ENCODE measurements around the gene ORM1.

DNA sequence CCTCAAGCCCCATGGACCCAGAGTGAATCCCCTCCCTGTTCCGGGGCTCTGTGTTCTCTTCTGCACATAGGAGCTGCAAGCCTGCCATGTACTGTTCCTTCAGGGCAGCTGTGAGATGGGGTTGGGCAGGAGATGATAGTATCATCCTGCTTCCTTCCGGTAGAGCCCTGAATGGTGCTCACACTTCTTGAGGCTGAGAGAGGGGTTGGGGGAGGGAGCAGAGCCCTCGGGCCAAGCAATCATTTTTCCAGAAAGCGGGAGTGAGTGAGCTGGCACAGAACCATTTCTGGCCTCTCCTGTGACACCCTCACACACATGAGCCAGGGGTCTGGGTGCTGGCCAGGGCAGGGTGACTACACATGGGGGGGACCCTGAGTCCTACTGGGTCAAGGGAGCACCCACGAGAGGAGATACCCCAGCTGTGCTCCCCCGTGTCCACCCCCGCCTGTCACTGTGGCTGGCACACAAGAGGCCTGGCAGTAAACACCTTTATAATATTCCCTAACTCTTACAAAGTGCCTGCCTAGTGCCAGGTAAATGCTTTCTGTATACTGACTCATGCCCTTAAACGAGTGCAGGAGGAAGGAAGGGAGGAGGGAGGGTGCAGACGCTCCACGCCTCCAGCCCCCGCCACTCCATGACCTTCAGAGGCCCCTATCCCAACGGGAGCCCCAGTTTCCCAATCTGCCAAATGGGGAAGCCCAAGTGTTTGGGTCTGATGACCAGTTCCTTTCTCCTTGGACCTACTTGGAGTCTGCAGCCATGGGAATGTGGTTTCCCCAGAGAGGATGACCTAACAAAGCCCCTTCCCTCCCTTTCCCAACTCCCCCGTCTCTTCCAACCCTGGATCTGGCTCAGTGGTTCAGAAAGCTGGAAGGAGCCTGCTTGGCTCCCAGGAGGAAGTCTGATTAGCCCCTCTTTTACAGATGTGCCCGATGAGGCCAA is 49.3 kb downstream of the ORM1 start:
- TF ChIP-seq GABPA (IDR thresholded peaks at IDR 0.05; ENCODE audit: low read depth) (no peak), POLR2AphosphoS5 (IDR thresholded peaks at IDR 0.05; ENCODE audit: low read depth) (no peak; the same call in 1 of the 2 replicates)
- TF ChIP-seq, protein P1, sequence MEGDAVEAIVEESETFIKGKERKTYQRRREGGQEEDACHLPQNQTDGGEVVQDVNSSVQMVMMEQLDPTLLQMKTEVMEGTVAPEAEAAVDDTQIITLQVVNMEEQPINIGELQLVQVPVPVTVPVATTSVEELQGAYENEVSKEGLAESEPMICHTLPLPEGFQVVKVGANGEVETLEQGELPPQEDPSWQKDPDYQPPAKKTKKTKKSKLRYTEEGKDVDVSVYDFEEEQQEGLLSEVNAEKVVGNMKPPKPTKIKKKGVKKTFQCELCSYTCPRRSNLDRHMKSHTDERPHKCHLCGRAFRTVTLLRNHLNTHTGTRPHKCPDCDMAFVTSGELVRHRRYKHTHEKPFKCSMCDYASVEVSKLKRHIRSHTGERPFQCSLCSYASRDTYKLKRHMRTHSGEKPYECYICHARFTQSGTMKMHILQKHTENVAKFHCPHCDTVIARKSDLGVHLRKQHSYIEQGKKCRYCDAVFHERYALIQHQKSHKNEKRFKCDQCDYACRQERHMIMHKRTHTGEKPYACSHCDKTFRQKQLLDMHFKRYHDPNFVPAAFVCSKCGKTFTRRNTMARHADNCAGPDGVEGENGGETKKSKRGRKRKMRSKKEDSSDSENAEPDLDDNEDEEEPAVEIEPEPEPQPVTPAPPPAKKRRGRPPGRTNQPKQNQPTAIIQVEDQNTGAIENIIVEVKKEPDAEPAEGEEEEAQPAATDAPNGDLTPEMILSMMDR (IDR thresholded peaks at IDR 0.05; ENCODE audit: insufficient read depth, low read length): no peak
- TF ChIP-seq, protein P2, sequence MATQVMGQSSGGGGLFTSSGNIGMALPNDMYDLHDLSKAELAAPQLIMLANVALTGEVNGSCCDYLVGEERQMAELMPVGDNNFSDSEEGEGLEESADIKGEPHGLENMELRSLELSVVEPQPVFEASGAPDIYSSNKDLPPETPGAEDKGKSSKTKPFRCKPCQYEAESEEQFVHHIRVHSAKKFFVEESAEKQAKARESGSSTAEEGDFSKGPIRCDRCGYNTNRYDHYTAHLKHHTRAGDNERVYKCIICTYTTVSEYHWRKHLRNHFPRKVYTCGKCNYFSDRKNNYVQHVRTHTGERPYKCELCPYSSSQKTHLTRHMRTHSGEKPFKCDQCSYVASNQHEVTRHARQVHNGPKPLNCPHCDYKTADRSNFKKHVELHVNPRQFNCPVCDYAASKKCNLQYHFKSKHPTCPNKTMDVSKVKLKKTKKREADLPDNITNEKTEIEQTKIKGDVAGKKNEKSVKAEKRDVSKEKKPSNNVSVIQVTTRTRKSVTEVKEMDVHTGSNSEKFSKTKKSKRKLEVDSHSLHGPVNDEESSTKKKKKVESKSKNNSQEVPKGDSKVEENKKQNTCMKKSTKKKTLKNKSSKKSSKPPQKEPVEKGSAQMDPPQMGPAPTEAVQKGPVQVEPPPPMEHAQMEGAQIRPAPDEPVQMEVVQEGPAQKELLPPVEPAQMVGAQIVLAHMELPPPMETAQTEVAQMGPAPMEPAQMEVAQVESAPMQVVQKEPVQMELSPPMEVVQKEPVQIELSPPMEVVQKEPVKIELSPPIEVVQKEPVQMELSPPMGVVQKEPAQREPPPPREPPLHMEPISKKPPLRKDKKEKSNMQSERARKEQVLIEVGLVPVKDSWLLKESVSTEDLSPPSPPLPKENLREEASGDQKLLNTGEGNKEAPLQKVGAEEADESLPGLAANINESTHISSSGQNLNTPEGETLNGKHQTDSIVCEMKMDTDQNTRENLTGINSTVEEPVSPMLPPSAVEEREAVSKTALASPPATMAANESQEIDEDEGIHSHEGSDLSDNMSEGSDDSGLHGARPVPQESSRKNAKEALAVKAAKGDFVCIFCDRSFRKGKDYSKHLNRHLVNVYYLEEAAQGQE (IDR thresholded peaks at IDR 0.05; ENCODE audit: insufficient replicate concordance, low read depth): no peak

All from HL-60 (cell line).